Peyer's patch (tissue), 4 donors: ENCODE data around the gene ZNF618.

Experiments used
- CTCF ChIP-seq, 6 experiments: fragments of 450-650 bp in 4 of 6; fragments of 200-600 bp in 2 of 6; sonication (generic) in 1 of 6; IDR thresholded peaks; one replicate each; pipeline ENCODE4 v1.5.1; 2017 to 2019; ENCODE audit warnings: antibody characterized with exemption in 6 of 6, mild to moderate bottlenecking in 3 of 6, moderate library complexity in 1 of 6
- POLR2A ChIP-seq, 2 donors: fragments of 450-650 bp; IDR thresholded peaks; one replicate each; pipeline ENCODE4 v1.5.1; 2017; ENCODE audit warnings: antibody characterized with exemption in 2 of 2, mild to moderate bottlenecking in 2 of 2, moderate library complexity in 2 of 2

- TF ChIP-seq CTCF (IDR thresholded peaks at IDR 0.05) (no peak), POLR2A (IDR thresholded peaks at IDR 0.05) (no peak)
These were observed 81.8 kb downstream of the ZNF618 start for GRCh38 chr9:113957821-113958341.
